ENCODE data around the gene PAMR1.
"Not testable (repeated sequence)": the region's sequence is repeated elsewhere in the genome, so short reads cannot be mapped to it uniquely, and the experiment has no call there.

PAMR1 gene

DNA sequence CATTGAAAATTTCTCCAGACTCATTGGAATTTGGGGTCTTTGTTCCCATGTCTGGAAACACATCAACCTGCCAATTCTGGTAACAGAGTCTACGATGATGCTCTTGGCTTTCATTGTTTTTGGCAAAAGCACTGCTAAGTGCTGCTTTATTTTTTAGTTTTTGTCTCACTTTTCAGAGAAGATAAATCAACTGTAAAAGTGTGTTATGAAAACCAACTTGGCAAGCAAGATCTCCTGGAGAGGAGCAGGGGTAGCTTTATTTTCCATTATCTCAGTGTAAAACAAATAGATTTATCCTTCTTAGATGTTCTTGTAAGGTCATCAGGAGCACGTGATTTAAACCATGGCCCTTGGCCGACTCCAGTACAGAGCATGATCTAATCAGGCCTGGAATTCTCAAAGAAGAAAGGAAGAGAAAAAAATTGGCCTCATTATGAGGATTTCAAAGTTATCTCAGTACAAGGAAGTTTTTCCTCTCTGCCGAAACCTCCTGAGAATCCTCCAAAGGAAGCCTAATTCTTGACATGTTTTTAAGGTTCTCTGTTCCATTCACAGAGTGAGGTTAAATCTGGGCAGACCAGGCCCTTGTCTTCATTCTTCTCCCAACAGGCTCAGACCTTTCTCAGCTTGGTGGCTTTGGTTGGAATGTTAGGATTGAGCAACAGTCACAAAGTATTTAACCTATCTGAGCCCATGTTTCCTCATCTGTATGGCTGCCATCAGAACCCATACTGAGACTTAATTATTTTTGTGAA, 16.4 kb upstream of the PAMR1 start:
- no peak for DNase-seq

DNA sequence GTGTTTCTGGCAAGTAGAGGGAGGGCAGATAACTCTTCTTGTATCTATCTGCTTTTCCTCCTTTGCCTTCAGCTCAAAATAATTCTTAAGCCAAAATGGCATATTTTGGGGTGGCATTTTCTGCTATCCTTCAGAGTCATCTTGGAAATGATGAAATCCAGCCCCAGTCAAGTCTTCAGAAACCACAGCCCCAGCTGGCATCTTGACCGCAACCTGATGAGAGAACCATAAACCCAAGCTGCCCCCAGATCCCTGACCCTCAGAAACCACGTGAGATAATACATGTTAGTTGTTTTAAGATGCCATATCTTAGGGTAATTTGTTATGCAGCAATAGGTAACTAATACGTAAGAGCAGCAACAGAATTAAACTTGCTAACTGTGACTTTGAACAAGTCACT, 15.1 kb upstream of the PAMR1 start:
- no peak for DNase-seq

DNA sequence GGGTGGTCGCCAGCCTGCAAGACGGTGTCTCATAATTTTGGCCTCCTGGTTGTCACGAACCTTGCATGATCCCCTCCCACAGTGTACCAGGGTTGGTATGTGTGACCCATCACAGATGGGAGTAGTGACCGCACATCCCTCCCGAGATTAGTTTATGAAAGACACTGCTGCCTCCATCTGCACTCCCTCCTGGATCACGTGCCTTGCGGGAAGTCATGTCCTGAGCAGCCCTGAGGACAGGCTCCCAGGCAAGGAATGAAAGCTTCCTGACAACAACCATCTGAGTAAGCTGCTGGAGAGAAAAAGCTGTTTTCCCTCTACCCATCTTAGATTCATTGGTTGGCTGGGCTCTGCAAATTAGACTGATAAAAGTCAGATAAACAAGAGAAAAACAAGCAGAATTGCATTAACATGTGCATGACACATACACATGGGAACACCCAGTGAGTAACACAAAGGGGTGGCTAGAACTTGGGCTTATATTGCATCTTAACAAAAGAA, 14.4 kb upstream of the PAMR1 start:
- no peak for DNase-seq

DNA sequence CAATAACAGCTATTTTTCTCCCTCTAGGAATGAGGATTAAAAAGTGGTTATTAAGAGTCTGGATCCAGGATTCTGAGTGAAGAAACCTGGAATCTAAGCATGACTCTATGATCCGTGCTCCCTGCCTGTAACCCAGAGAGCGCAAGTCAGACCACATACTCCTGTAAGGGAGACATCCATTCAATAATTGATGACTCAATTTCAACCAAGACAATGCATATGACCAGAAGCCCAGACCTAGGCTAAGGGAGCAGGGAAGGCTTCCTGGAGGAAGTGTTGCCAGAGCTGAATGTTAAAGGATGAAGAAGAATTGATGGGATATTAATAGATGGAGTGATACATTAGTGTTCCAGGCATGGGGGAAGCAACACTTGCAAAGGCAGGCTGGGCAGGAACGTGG, 13.8 kb upstream of the PAMR1 start:
- DNase-seq, result no peak

DNA sequence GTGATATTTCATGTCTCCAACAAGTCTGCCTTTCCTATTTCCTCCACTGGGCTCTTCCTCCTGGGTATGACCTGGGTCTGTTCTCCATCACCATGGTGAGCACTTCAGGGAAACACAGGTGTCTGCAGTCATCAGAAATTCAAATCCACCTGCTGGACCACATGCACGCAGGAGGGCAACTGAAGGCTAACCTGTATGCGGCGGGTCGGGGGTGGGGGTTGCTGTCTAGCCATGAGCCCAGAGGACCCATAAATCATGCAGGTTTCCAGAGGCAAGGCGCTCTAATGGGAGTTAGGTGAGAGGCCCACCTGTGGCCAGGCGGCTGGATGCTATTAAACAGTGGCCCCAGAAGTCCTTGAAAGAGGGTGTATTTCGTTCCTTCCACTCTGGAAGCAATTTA, 11.1 kb upstream of the PAMR1 start:
- DNase-seq, result no peak

DNA sequence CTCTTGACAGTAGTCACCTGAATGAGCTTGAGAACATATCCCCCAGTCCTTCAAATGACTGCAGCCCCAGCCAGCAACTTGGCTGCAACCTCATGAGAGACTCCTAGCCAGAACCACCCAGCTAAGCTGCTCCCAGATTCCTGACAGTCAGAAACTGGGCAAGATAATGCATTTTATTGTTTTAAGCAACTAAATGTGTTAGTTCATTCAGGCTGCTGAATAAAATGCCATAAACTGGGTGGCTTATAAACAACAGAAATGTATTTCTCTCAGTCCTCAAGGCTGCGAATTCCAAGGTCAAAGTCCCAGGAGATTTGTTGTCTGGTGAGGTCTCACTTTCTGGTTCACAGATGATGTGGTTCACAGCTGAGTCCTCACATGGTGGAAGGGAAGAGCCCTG, 5.8 kb upstream of the PAMR1 start:
- no peak for DNase-seq

DNA sequence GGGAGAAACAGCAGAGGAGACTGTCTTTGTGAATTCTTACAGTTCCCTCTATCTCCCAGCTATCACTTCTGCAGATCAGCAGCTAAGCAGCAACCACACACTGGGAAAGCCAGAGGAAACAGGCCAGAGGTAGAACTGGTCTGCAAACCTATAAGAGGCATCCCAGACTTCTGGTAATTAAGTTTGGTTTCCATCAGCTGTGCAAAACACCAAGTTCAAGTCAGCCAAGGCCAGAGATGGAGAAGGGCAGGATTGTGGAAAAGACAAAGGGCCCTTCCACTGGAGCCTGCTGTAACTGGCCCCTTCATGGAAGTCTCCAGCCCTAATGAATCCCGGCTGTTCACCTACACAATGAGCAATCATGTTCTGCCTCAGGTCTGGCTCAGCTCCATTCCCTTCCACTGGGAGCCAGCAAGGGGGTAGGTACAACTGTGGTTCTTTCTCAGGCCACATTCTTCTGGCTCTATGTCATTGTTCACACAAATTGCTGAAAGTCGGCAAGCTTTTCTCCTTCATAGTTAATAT, 4.6 kb upstream of the PAMR1 start:
- DNase-seq, result no peak

DNA sequence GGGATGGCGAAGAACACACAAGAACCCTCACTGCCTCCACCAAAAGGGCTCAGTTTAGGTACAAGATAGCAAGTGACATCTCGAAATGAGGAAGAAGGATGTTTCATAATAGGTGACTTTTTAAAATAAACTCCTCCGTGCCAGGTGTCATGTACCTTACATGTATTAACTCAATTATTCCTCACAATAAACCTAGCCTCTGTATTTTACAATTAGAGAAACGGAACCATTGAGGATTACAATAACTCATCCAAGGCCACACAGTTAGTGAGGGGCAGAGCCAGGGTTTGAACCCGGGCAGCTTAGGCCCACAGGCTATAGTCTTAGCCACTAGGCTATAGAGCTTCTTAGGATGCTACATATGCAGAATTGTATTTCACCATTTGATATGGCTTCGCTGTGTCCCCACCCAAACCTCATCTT, 965 bp upstream of the PAMR1 start:
- DNase-seq, result no peak

DNA sequence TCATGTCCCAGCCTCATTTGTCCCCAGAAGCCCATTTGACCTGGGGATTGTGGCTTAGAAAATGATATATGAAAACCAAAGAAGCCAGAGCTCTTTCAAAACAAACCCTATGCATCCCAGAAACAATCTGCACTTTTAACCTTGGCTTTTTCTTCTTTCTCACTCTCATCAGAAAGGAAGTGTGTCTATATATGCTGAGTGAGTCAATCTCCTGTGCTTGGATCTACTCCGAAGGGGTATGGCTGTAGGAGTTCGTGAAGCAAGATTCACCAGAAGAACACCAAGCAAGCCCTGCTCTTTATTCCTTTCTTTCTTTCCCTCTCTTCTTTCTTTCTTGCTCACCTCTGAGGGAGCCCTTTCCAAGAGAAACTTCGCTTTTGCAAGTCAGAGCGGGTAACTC, 636 bp downstream of the PAMR1 start:
- no peak for DNase-seq

DNA sequence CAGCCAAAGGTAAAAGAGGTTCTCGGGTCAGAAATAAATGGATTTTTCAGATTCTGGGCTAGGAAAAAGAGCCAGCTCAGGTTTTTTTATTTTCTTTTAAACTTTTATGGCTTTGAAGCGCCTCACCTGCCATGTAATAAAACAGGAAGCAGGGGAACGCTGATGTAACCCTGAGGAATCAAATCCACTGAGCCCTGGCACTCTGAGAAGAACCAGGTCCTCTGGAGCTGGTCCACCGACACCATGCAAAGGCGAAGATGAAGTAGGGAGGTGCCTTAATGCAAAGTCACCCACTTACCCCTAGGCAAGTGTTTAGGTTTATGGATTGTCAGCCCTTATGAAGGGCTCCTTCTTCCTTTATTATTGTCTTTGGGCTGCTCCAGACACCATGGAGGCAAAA, 1.6 kb downstream of the PAMR1 start:
- DNase-seq, result no peak

DNA sequence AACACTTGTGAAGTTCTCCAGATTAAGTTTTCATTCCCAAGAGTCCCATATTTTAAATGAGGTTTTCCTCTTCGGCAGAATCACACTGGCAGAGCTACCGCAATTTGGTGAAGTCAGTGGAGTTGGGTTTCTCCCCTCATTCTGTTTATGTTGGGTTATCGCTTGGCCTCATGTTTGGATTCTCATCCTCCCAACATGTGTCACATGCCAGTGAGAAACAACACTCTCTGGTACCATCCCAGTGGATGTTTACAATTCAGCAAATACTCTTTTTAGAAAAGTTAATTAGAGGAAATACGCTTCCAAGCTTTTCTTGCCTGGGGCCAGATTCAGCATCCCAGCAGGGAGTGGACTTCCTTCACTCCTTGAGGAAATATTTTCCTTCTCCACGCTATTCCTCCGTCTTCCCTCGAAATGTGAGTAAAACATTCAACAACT, 2.1 kb downstream of the PAMR1 start:
- no peak for DNase-seq

DNA sequence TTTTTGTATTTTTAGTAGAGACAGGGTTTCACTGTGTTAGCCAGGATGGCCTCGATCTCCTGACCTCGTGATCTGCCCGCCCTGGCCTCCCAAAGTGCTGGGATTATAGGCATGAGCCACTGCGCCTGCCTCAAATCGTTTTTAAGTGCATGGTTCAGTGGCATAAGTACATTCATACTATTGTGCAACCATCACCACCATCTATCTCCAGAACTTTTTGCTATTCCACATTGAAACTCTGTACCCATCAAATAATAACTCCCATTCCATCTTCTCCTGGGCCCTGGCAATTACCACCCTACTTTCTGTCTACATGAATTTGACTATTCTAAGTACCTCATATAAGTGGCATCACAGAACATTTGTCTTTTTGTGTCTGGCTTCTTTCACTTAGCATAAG, 3.3 kb downstream of the PAMR1 start:
- DNase-seq, result not testable (repeated sequence)

DNA sequence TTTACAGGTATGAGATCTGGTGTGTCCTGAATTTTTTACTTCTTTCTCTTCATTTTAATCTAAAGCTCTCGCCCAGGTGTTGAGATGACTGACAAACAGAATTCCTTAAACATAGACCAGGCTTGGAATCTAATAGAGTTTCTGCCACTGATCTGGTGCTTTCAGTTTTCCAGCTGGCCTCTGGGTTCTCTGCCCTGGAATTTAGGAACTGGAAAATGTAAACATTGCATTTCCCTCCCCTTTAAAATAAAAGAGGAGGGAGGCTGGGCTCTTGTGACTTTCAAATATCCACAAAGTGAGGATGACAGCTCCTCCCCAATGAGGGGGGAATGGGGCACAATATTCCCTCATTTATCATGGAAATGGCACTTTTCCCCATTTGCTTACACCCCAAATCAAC, 5.0 kb downstream of the PAMR1 start:
- no peak for DNase-seq

DNA sequence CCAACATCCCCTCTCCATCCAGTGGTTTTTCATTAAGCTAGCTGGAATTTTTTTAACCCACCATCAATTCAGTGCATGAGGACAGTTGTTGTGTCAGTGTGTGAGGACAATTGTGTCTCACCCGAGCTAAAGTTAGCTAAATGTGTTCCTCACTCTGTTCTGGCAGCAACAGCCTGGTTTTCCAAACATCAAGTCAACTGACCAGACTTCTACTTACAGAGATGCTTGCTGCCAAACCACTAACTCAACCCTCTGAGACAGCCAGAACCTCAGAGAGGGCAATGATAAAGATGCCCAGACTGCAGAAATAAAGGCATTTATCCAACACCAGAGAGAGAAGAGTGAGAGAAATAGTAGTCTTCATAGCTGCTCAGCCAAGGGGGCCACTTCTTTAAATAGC, 6.7 kb downstream of the PAMR1 start:
- DNase-seq, result no peak

DNA sequence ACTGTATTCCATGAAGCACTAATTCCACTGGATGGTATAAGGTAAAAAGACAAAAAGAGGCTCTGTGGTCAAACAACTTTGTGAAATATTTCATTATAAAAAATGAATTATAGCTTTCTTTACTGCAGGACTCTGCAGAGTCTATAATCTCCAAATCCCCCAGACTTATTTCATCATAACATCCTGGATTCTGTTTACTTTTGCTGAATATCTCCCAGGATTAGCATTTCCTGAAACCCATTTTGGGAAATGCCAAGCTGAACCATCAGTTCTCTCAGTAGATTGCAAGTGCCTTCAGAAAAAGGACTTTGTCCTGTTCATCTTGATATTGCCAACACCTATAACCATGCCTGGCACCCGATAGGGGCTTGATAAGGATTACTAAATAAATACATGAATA, 7.9 kb downstream of the PAMR1 start:
- no peak for DNase-seq

DNA sequence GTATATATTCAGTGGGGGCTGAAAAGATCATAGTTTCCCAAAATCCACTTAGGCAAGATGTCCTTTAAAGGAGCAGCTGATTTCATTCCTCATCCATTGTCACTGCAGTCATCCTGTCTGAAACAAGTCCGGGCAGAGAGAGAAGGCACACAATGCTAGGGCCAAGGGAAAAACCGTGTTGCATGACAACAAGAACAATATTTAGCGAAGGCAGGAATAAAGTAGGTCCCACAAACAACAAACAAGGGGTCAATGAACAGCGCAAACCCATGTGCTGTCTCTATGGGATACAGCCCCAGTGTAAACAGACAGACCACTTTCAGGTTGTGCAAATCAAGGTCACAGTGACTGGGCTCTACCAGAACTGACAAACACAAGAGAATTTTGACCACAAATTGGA, 9.0 kb downstream of the PAMR1 start:
- DNase-seq, result no peak

DNA sequence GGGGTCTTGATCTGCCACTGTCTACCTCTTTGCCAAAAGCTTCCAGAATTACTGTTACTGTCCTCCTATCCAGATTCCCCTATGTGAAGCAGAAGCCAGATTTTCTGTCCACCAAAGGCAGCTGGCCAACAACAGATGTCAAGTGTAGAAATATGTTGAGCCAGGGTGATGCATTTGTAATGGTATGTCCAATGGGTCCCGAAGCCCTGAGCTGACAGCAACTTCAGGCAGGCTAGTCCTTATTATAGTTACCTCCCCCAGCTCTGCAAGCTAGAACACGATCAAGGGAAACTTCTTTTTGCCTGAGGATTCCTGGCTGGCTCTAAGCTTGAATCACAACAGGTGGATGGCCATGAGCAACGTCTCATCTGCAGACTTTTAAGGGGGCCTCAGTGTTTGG, 10.2 kb downstream of the PAMR1 start:
- DNase-seq, result no peak

DNA sequence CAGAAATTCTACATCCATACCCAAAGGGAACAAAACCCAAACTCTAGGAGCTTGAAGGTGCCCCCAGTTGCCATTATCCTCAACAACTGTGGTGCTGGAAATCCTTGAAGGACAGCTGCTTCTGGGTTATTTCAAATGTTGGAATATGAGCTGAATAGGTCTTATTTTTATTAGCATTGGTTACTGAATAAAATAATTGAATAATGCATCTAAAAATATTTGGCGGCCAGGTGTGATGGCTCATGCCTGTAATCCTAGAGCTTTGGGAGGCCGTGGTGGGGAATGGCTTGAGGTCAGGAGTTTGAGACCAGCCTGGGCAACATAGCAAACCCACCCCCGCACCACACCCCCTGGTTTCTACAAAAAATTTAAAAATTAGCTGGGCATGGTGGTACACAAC, 10.9 kb downstream of the PAMR1 start:
- no peak for DNase-seq

DNA sequence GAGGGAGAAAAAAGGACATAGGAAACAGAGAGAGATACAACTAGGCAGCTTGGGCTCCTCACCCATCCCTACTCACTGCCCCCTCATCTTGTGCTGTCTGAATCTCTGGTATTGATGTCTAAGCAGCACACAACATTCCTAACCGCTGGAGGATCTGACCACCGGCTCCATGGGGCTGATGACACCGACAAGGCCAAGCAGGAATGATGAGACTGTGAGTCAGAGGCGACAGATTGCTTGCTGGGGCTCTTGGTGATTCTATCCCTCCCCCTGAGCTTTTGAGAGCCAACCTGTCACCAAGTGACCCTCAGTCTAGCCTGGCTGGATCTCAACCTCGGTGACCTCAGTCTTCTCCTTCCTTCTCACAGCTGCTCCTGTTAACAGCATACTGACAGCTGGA, 13.8 kb downstream of the PAMR1 start:
- DNase-seq, result no peak

DNA sequence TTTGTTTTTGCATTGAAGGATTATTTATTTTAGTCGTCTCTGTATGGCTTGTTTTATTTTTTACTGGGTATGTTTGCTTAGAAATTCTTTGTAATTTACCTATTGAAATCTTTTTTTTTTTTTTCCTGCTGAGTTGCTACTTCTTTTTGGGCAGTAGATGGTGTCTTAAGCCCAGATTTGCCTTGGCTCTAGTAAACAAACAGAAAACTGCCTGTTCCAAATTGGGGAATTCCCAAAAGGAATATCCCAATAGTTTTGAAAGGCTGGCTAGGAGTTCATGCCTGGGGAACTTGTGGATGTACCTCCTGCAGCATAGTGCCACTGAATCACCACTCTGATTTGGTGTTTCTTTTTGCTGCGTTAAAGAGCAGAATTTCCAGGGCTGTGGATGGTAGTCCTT, 17.7 kb downstream of the PAMR1 start:
- DNase-seq, result no peak

DNA sequence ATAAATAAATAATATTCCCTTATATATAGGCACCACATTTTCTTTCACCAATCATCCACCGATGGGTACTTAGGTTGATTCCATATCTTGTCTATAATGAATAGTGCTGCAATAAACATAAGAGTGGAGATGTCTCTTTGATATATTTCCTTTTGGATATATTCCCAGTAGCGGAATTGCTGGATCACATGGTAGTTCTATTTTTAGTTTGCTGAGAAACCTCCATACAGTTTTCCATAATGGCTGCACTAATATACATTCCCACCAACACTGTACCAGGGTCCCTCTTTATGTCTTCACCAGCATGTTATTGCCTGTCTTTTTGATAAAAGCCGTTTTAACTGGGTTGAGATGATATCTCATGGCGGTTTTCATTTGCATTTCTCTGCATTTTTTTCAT, 23.6 kb downstream of the PAMR1 start:
- DNase-seq, result no peak

DNA sequence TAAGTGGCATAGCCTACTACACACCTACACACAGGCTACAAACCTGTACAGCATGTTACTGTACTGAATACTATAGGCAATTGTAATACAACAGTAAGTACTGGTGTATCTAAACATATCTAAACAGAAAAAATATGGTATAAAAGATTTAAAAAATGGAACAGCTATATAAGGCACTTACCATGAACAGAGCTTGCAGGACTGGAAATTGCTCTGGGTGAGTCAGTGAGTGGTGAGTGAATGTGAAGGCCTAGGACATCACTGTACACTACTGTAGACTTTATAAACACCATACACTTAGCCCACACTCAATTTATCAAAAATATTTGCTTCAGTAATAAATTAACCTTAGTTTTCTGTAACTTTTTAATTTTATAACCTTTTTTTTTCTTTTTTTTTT, 24.7 kb downstream of the PAMR1 start:
- DNase-seq, result no peak

DNA sequence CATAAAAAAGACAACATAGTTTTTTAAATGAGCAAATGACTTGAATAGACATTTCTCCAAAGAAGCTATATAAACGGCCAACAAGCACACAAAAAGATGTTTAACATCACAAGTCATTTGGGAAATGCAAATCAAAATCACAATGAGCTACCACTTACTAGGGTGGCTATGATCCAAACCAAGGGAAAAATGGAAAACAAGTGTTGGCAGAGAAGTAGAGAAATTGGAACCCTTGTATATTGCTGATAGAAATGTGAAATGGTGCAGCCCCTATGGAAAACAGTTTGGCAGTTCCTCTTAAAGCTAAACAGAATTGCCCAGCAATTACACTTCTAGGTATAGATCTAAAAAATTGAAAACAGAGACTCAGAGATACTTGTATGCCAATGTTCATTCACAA, 29.0 kb downstream of the PAMR1 start:
- DNase-seq, result no peak

DNA sequence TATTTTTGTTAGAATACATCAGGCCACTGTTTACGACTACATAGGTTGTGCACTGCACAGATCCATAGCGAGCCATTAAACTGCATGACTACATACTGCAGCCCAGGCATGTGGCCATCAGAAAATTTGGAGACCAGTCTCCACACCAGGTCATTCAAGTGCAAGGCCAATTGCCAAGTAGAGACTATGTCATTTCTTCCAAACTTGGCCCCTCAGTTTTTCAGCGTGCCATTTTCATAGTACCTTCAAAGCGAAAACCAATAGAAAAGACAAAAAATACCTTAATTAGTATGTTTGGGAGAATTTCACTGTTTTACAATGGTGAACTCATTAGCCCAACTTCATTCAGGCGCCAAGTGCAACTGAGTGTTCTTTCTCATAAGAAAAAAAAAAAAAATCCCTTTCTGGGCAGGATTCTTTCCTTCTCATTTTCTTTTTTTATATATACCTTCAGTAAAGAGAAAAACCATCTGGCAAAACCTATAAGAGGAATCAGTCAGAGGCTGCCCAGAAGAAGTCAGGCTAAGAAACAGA, 30.4 kb downstream of the PAMR1 start:
- DNase-seq, result no peak

Measured in activated naive CD4-positive, alpha-beta T cell treated with Interleukin-2 at 50 U/mL for 16 hours (primary cell).